Choroid plexus epithelial cell (primary cell): ENCODE measurements around the gene C2.

Experiments
- DNase-seq: peaks from one replicate; pipeline ENCODE4 v3.0.0-alpha.2; 2010; ENCODE audit warnings: low read depth
- H3K4me3 ChIP-seq: 2 replicates; pipeline ENCODE4 v1.5.1; 2011; ENCODE audit warnings: low read depth, mild to moderate bottlenecking, control low read depth, low read length, moderate library complexity
- TF ChIP-seq, protein P1 (sequence below): conservative IDR thresholded peaks from 2 replicates; pipeline ENCODE4 v1.5.1; 2011; ENCODE audit warnings: low read depth, mild to moderate bottlenecking, control low read depth, inconsistent platforms, low read length, moderate library complexity

Gene C2

DNA sequence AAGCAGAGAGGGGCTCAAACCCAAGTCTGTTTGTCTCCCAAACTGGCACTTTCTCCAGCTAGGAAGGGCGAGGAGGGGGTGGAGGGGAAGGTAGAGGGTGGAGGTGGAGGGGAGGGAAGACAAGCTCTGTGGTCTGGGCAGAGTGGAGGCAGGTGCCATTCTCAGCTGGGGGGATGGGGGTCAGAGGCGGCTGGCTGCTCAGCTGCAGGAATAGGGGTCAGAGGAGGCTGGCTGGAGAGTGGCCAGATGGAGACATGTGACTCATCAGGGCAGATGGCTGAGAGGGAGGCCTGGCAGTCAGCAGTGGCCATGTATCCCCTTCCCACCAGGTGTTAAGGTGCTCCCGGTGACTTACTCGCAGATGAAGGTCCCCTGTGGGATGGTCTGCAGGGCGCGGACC lies 45.2 kb upstream of the C2 start:
- TF ChIP-seq, protein P1, sequence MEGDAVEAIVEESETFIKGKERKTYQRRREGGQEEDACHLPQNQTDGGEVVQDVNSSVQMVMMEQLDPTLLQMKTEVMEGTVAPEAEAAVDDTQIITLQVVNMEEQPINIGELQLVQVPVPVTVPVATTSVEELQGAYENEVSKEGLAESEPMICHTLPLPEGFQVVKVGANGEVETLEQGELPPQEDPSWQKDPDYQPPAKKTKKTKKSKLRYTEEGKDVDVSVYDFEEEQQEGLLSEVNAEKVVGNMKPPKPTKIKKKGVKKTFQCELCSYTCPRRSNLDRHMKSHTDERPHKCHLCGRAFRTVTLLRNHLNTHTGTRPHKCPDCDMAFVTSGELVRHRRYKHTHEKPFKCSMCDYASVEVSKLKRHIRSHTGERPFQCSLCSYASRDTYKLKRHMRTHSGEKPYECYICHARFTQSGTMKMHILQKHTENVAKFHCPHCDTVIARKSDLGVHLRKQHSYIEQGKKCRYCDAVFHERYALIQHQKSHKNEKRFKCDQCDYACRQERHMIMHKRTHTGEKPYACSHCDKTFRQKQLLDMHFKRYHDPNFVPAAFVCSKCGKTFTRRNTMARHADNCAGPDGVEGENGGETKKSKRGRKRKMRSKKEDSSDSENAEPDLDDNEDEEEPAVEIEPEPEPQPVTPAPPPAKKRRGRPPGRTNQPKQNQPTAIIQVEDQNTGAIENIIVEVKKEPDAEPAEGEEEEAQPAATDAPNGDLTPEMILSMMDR, result no peak
- H3K4me3 ChIP-seq, result no peak overlapping the region
- DNase-seq, result peak; percentile 53

DNA sequence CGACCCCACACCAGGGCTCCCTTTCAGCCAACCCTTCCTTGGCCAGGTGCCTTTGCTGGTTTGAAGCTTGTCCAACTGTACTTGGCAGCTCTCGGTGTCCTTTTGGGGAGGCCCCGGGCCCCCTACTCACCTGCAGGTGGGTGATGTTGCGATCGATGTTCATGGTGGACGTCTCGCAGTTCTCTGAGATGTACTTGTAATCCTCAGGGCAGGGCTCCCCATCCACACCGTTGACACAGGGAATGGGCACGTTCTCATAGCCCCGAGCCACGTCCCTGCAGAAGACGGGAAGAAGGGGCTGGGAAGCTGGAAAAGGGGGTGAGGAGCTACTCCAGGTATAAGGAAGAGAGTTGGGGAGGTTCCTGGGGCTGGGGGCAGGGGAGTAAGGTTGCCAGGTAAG lies 43.8 kb upstream of the C2 start:
- H3K4me3 ChIP-seq, result no peak overlapping the region
- TF ChIP-seq, protein P1, result no peak
- no peak for DNase-seq

DNA sequence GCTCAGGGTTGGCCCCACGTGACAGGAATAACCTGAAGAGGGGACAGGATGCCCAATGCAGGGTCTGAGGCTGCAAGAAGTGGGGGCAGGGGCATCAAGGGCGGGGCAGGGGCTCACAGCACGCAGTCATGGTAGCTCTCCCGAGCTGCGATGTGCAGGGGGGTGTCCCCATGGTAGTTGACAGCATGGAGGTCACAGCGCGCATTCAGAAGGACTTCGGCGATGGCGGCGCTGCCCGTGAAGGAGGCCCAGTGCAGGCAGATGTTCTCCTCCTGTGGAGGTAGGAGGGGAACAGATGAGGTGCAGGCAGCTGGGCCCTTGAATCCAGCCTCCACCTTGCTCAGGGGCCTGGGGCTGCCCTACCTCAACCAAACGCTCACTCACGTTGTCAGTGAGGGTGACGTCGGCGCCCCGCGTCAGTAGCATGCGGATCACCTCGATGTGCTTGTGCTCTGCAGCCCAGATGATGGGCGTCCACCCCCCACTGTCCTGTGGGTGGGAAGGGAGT lies 42.9 kb upstream of the C2 start:
- TF ChIP-seq, protein P1, result no peak
- DNase-seq, result no peak
- H3K4me3 ChIP-seq, result no peak overlapping the region

DNA sequence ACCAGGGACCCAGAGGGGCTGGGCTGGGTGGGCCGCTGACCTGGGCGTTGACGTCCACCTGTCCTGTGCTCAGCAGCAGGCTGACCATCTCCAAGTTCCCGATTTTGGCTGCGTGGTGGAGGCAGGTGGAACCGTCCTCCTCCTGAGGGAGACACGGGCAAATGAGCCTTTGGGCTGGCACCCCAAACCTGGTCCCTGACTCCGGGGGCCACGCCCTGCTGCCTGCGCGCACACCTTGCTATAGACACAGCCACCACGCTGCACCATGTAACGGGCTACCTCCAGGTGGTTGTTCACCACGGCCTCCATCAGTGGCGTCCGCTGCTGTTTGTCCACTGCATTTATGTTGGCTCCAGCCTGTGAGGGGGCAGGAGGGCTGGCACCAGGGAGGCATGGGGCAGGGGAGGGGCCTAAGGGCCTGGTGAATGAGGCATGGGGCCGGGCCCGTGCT lies 41.0 kb upstream of the C2 start:
- H3K4me3 ChIP-seq, result no peak overlapping the region
- TF ChIP-seq, protein P1, result no peak
- DNase-seq, result no peak

DNA sequence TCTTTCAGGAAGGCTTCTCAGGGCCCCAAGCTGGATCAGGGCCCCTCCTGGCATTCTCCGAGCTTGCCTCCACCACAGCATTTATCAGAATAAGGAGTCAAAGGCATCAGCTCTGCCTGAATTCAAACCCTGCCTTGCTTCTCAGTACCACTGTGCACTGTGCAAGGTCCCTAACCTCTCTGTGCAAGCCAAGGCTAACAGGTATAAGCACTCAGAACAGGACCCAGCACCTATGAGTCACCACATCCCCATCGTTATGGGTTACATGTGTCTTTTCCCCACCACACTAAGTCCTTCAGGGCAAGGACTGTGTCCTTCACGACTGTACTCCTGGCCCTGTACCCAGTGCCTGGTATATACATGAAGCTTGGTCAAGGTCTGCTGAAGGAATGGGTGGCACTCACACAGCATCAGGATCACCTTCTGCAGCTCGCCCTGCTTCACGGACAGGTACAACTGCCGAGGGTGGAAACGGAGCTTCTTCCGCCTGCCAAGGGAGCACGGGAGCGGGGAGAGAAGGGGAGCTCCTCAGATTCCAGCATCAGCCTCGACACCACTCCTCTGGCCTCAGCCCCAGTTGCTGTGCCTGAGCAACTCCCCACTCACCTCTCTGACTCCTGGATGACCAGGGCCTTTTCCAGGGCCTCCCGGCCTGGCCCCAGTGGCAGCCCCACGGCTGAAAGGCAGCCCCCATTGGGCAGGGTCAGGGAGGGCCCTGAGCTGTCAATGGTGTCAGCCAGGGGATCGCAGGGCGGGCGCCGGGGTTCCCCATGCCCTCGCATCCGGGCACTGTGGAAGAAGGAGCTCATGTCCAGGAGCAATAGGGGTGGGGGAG lies 40.1 kb upstream of the C2 start:
- TF ChIP-seq, protein P1, result no peak
- no peak for DNase-seq
- H3K4me3 ChIP-seq, result no peak overlapping the region

DNA sequence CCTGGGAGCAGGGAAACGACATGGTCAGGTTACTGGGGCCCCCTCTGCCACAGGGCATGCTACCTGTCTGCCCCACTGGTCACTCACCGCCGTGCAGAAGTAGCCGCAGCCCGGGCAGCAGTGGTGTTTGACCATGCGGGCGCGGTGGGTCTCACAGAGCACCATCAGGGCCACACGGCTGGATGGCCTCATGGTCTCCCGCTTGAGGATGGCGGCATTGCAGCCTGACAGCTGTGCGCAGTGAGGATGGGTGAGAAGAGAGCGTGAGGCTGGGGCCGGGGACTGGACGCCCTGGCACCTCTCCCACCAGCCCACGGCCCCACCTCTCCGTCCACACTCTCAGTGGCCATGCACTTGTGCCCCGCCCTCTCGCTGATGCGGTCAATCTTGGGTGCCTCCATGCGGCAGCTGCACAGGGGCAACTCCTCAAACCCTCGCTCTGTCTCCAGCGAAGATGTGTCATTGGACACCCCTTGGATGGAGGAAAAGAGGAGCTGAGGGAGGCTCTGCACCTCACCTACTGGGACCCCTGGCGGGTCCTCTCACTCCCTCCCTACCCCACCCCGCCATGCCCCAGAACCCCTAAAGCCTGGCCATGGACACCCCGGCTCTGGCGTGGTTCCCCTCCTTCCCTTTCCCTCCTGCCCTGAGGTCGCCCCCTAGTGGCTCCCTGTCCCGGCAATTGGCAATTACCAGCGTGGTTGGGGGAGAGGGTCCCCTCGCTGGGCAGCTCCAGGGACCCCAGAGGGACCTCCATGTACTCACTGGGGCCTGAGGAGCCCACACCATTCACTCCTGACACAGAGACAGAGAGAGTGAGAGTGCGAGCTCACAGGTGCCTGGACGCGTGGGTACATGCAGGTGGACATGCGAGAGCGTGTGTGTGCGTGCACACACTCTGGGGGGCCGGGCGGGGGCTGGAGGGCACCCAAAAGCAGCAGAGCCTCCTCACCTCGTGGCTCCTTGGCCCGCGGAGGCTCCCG lies 39.0 kb upstream of the C2 start:
- TF ChIP-seq, protein P1, result peak; percentile 81
- no peak for DNase-seq

More for the DNA sequence above, 39.0 kb upstream of the C2 start:
- no peak overlapping the region for H3K4me3 ChIP-seq
